Measurements from ENCODE around the gene MICAL2.

Gene MICAL2

DNA sequence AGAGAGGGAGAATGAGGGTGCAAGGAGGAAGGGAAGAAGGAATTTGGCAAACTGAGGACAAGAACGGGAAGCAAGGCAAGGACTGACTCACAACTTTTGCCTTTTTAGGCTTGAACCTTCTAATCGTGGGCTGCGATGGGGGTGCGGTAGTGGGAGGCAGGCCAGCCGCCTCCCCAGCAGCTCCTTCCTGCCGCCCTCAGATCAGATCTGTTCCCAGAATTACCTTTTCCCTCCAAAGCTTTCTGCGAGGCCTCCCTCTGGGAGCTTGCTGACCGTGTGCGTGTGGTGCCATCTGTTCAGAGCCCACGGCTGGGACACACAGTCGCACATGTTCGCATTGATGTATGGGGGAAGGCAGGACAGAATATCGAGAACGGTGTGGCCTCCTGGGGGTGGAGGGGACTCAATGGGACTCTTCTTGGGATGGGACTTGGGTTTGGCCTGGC is 180.1 kb downstream of the MICAL2 start:
- no peak for DNase-seq (ENCODE audit: low read depth, low spot score)
- TF ChIP-seq, protein P1, sequence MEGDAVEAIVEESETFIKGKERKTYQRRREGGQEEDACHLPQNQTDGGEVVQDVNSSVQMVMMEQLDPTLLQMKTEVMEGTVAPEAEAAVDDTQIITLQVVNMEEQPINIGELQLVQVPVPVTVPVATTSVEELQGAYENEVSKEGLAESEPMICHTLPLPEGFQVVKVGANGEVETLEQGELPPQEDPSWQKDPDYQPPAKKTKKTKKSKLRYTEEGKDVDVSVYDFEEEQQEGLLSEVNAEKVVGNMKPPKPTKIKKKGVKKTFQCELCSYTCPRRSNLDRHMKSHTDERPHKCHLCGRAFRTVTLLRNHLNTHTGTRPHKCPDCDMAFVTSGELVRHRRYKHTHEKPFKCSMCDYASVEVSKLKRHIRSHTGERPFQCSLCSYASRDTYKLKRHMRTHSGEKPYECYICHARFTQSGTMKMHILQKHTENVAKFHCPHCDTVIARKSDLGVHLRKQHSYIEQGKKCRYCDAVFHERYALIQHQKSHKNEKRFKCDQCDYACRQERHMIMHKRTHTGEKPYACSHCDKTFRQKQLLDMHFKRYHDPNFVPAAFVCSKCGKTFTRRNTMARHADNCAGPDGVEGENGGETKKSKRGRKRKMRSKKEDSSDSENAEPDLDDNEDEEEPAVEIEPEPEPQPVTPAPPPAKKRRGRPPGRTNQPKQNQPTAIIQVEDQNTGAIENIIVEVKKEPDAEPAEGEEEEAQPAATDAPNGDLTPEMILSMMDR (IDR thresholded peaks at IDR 0.05; ENCODE audit: low read depth, low read length), result no peak
- H3K4me3 ChIP-seq (ENCODE audit: low read depth, low read length), result no peak overlapping the region
- in situ Hi-C loops (cut with HindIII; ENCODE audit: low sequenced_read_pairs), result no loop called here

DNA sequence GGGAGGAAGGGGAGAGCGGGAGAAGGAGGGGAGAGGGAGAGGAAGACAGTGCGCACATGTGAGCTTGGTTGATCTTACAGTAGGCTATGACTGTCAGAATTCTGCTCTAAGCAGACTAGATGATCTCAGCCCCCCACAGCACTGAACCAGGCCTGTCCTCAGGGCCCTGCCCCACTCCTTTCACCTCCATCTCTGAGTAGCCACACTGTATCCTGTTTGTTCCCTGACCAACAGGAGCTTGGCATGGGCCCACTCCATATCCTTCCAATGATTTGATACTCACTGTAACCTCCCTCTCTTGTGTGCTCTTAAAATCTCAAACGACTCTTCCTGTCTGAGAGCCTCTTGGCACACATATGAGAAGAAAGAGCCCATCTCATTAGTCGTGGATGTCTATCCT is 180.9 kb downstream of the MICAL2 start:
- TF ChIP-seq, protein P1 (IDR thresholded peaks at IDR 0.05; ENCODE audit: low read depth, low read length), result no peak
- in situ Hi-C loops (cut with HindIII; ENCODE audit: low sequenced_read_pairs), result no loop called here

DNA sequence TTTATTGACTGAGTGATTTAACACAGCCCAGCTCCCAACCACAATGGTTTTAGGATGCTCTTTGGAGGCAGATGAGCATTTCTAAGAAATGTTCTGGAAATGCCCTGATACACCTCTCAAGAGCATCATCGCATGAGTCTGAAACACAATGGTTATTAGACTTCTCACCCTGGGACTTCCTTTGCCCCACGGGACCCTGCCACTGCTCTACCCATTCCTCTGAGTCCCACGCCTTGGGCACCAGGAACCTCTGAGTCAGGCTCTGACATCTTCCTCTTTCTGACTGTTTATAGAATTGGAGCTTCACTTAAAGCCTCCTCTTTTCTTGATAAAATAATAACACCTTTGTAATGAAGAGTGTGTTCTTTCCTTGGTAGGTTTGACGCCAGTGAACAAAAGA is 181.4 kb downstream of the MICAL2 start:
- in situ Hi-C loops (cut with HindIII; ENCODE audit: low sequenced_read_pairs), result no loop called here
- TF ChIP-seq, protein P1 (IDR thresholded peaks at IDR 0.05; ENCODE audit: low read depth, low read length), result no peak
- no peak for DNase-seq (ENCODE audit: low read depth, low spot score)
- H3K4me3 ChIP-seq (ENCODE audit: low read depth, low read length), result no peak overlapping the region

More for the DNA sequence above, 180.9 kb downstream of the MICAL2 start:
- no peak overlapping the region for H3K4me3 ChIP-seq (ENCODE audit: low read depth, low read length)
- no peak for DNase-seq (ENCODE audit: low read depth, low spot score)

DNA sequence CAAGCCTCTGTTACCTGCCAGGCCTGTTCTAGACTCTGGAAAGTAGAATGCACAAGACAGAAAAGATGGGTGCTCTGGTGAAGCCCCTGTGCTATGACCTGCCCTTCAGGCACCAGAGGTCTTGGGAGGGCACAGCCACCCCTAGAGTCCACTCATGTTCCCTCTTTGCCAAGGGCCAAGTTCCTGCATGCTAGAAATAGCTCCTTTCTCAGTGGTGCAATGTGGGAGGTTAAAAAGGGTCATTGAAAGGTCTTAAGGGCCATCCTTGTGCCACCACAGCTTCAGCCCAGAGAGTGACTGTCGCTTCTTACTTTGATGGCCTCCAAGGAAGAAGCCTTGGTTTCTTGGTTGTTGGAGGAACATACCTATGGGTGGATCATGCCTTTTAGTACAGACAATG is 182.4 kb downstream of the MICAL2 start:
- in situ Hi-C loops (cut with HindIII; ENCODE audit: low sequenced_read_pairs), result no loop called here
- DNase-seq (ENCODE audit: low read depth, low spot score), result no peak
- TF ChIP-seq, protein P1 (IDR thresholded peaks at IDR 0.05; ENCODE audit: low read depth, low read length), result no peak
- no peak overlapping the region for H3K4me3 ChIP-seq (ENCODE audit: low read depth, low read length)

DNA sequence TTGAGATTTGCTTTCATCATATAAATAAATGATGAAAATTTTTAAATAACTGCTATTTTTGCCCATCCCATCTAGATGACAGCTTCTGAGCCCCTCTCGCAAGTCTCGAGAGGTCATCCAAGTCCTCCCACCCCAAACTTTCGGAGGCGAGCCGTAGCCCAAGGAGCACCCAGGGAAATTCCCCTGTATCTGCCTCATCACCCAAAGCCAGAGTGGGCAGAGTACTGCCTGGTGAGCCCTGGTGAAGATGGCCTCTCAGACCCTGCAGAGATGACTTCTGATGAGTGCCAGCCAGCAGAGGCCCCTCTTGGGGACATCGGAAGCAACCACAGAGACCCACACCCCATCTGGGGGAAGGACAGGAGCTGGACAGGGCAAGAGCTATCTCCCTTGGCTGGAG is 183.1 kb downstream of the MICAL2 start:
- TF ChIP-seq, protein P1 (IDR thresholded peaks at IDR 0.05; ENCODE audit: low read depth, low read length), result no peak
- DNase-seq (ENCODE audit: low read depth, low spot score), result no peak
- in situ Hi-C loops (cut with HindIII; ENCODE audit: low sequenced_read_pairs), result no loop called here
- no peak overlapping the region for H3K4me3 ChIP-seq (ENCODE audit: low read depth, low read length)

DNA sequence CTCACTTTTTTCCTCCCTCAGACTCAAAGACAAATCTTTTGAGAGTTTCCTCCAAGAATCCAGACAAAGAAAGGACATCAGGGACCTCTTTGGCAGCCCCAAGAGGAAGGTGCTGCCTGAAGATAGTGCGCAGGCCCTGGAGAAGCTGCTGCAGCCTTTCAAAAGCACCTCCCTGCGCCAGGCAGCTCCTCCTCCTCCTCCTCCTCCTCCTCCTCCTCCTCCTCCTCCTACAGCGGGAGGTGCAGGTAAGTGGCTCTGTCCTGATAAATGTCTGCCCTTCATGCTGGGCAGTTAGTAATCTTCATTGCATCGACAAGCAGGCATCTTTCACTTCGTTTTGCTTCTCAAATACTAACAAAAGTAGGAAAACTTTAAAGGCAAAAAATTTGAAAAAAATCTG is 184.2 kb downstream of the MICAL2 start:
- TF ChIP-seq, protein P1 (IDR thresholded peaks at IDR 0.05; ENCODE audit: low read depth, low read length), result no peak
- DNase-seq (ENCODE audit: low read depth, low spot score), result no peak
- H3K4me3 ChIP-seq (ENCODE audit: low read depth, low read length), result no peak overlapping the region
- in situ Hi-C loops (cut with HindIII; ENCODE audit: low sequenced_read_pairs), result no loop called here

DNA sequence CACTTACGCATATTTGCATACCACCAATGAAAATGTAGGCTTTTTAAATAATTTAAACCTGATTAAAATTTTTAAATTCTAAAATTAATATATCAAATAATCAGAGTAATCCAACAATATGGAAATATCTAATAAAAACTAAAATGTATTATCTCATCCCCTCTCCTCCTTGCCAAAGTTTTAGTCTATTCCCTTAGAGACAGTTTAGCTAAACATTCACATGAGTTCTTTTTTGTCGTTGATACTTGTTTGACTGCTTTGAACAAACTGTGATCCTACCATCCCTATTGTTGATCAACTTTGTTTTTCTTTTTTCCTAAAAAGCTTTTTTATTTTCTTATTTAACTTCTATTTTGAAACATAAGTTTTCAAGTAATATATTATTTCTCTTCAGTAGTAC is 185.6 kb downstream of the MICAL2 start:
- TF ChIP-seq, protein P1 (IDR thresholded peaks at IDR 0.05; ENCODE audit: low read depth, low read length), result no peak
- no peak overlapping the region for H3K4me3 ChIP-seq (ENCODE audit: low read depth, low read length)
- DNase-seq (ENCODE audit: low read depth, low spot score), result no peak
- in situ Hi-C loops (cut with HindIII; ENCODE audit: low sequenced_read_pairs), result no loop called here
